K562 (cell line): ENCODE measurements around the gene WDR55. TPM values are rescaled to one million over a fixed set of nuclear protein-coding genes. Genes with fewer than 3 reads are reported as not detected.

Experiments used
- BHLHE40 ChIP-seq: IDR thresholded peaks from 2 replicates; pipeline ENCODE4 v1.6.1; 2011; ENCODE audit warnings: low read length, improper control_type of control experiment
- CXXC5 ChIP-seq: fragments of 250-450 bp; sonication (Bioruptor Pico); IDR thresholded peaks from 2 replicates; pipeline ENCODE4 v1.8.0; 2022; ENCODE audit warnings: inconsistent platforms, mild to moderate bottlenecking, moderate library complexity
- E4F1 ChIP-seq: fragments of 250-450 bp; sonication (Bioruptor Pico); IDR thresholded peaks from 2 replicates; pipeline ENCODE4 v1.5.0; 2021; ENCODE audit warnings: mild to moderate bottlenecking, borderline replicate concordance
- HCFC1 ChIP-seq: IDR thresholded peaks from 2 replicates; pipeline ENCODE4 v1.6.1; 2012; ENCODE audit warnings: low read depth, low read length, improper control_type of control experiment
- MEF2A ChIP-seq: IDR thresholded peaks from 2 replicates; pipeline ENCODE4 v1.6.1; 2011; ENCODE audit warnings: low read depth, mild to moderate bottlenecking, low read length, moderate library complexity; ENCODE audit not compliant: control insufficient read depth
- NELFE ChIP-seq: IDR thresholded peaks from 2 replicates; pipeline ENCODE4 v1.6.1; 2011; ENCODE audit warnings: mild to moderate bottlenecking; ENCODE audit not compliant: insufficient read depth, insufficient read length
- POLR2B ChIP-seq: fragments of 450-650 bp; IDR thresholded peaks from 2 replicates; pipeline ENCODE4 v1.6.1; 2018; ENCODE audit warnings: low read depth; ENCODE audit not compliant: partially characterized antibody
- RBM17 ChIP-seq: fragments of 200-400 bp; formaldehyde crosslinking; IDR thresholded peaks from 2 replicates; pipeline ENCODE4 v1.6.1; 2017; ENCODE audit warnings: low read depth, mild to moderate bottlenecking, low read length, borderline replicate concordance
- SNAPC5 ChIP-seq: fragments of 250-450 bp; sonication (Bioruptor Pico); IDR thresholded peaks from 2 replicates; pipeline ENCODE4 v1.8.0; 2021; ENCODE audit warnings: moderate library complexity, mild to moderate bottlenecking, inconsistent platforms
- TGIF2 ChIP-seq: sonication (generic); formaldehyde crosslinking; IDR thresholded peaks from 2 replicates; pipeline ENCODE4 v1.8.1; 2022; ENCODE audit warnings: mild to moderate bottlenecking, missing genetic modification reagents, moderate library complexity
- THRB ChIP-seq: fragments of 450-650 bp; formaldehyde crosslinking; conservative IDR thresholded peaks from 2 replicates; pipeline ENCODE4 v1.4.0; 2022; ENCODE audit warnings: mild to moderate bottlenecking, missing genetic modification characterization
- XRCC4 ChIP-seq: IDR thresholded peaks from one replicate; pipeline ENCODE4 v1.6.1; 2011; ENCODE audit not compliant: insufficient read depth, insufficient read length; ENCODE audit errors: extremely low read depth
- ZBTB2 ChIP-seq: fragments of 450-650 bp; IDR thresholded peaks from 2 replicates; pipeline ENCODE4 v1.6.1; 2016; ENCODE audit warnings: antibody characterized with exemption
- ZNF146 ChIP-seq: IDR thresholded peaks from one replicate; pipeline ENCODE4 v1.6.1; 2018; ENCODE audit warnings: missing compliant biosample characterization; ENCODE audit not compliant: unreplicated experiment
- ZNF184 ChIP-seq: sonication (generic); formaldehyde crosslinking; IDR thresholded peaks from 2 replicates; pipeline ENCODE4 v1.5.0; 2020; ENCODE audit warnings: missing genetic modification reagents
- ZNF224 ChIP-seq: sonication (generic); formaldehyde crosslinking; IDR thresholded peaks from 2 replicates; pipeline ENCODE4 v1.8.0; 2022; ENCODE audit warnings: mild to moderate bottlenecking, missing genetic modification reagents
- ZNF23 ChIP-seq: fragments of 250-450 bp; sonication (Bioruptor Pico); IDR thresholded peaks from 2 replicates; pipeline ENCODE4 v1.4.0; 2020; ENCODE audit warnings: mild to moderate bottlenecking
- ZNF263 ChIP-seq: sonication (generic); formaldehyde crosslinking; IDR thresholded peaks from 2 replicates; pipeline ENCODE4 v1.8.0; 2022; ENCODE audit warnings: mild to moderate bottlenecking, missing genetic modification reagents, borderline replicate concordance
- ZNF280A ChIP-seq: fragments of 450-650 bp; IDR thresholded peaks from 2 replicates; pipeline ENCODE4 v1.6.1; 2018; ENCODE audit warnings: mild to moderate bottlenecking, low read depth; ENCODE audit not compliant: partially characterized antibody
- ZNF3 ChIP-seq: fragments of 250-450 bp; sonication (Bioruptor Pico); IDR thresholded peaks from 2 replicates; pipeline ENCODE4 v1.5.0; 2021; ENCODE audit warnings: mild to moderate bottlenecking, moderate library complexity
- ZNF41 ChIP-seq: fragments of 250-450 bp; sonication (Bioruptor Pico); conservative IDR thresholded peaks from 2 replicates; pipeline ENCODE4 v1.4.0; 2020; ENCODE audit warnings: mild to moderate bottlenecking
- ZSCAN32 ChIP-seq: fragments of 450-650 bp; formaldehyde crosslinking; IDR thresholded peaks from 2 replicates; pipeline ENCODE4 v1.4.0; 2020; ENCODE audit warnings: mild to moderate bottlenecking, moderate library complexity
- polyA plus RNA-seq, 8 experiments: library from polyadenylated mRNA; depleted of rRNA in 4 of 8; stranded (reverse) in 5 of 8; unstranded in 3 of 8; fragments of >200 nt; fragmentation: Nextera tagmentation in 2 of 8; fragmentation: Illumina TruSeq in 1 of 8; extraction: Ambion mirVana in 2 of 8; extraction: Trizol in 1 of 8; gene quantifications; 2 replicates each; pipeline versions ENCODE4 v1.2.1 to v1.2.3, GENCODE V29; 2011 to 2014; ENCODE audit warnings: inconsistent platforms in 1 of 8, missing spikeins in 1 of 8
- total RNA-seq, 7 experiments: library from RNA; depleted of rRNA in 6 of 7; stranded (reverse); fragments of >200 nt in 6 of 7; fragmentation: Illumina TruSeq in 2 of 7; extraction: Trizol in 2 of 7; gene quantifications; 2 replicates each; pipeline versions ENCODE4 v1.2.1 to v1.2.3, GENCODE V29; 2011 to 2021; ENCODE audit warnings: low replicate concordance in 1 of 7

The WDR55 gene
- total and polyA plus RNA-seq, 9 of the 15 experiments (the other 6 are each of a cell fraction or from before 2014, with no cell fraction given), result 5.2 to 45.0 (median 29.3) TPM

GRCh38 chr5:140664359-140665119, at the start of gene WDR55 (continued):
- TF ChIP-seq ZBTB2 (peak; percentile 16; the same call in 1 of the 2 replicates), THRB (CRISPR knock-in tag) (peak; percentile 60), XRCC4 (no peak), ZSCAN32 (CRISPR knock-in tag) (no peak), TGIF2 (CRISPR knock-in tag) (no peak; the same call in 1 of the 2 replicates), ZNF41 (no peak), ZNF3 (no peak), BHLHE40 (no peak; the same call in none of the 2 replicates), ZNF146 (CRISPR knock-in tag) (no peak), SNAPC5 (no peak), NELFE (no peak), ZNF280A (no peak), ZNF263 (no peak), RBM17 (no peak), E4F1 (CRISPR knock-in tag) (no peak), ZNF184 (CRISPR knock-in tag) (no peak), MEF2A (no peak), HCFC1 (peak; percentile 56; the same call in 1 of the 2 replicates), POLR2B (peak; percentile 80), CXXC5 (CRISPR knock-in tag) (peak; percentile 89), ZNF23 (CRISPR knock-in tag) (0 out of 2 replicates have a peak, but pooled peaks have one; percentile 69), ZNF224 (CRISPR knock-in tag) (no peak)
